HCT116 (cell line): ENCODE results near the gene RC3H1. TPM values are rescaled to one million over a fixed set of nuclear protein-coding genes. Genes with fewer than 3 reads are reported as not detected.

Experiments
- ATAC-seq: fragments of 200-7000 bp; cut with Tn5 transposase; 2 replicates; pipeline ENCODE4 v1.9.1; 2020; ENCODE audit warnings: mild to moderate bottlenecking, moderate library complexity
- BruUV-seq: library from RNA; stranded (reverse); fragments of 400-500 nt; replicated peaks from 2 replicates; lab custom pipeline; 2021; lab: Mats Ljungman, UMichigan
- CTCF ChIA-PET: fragments of 300-600 bp; sonication (Branson Sonifier 250); formaldehyde crosslinking; loops from one replicate; lab custom pipeline; 2021; ENCODE audit warnings: antibody characterized with exemption; lab: Charles Lee
- POLR2A ChIA-PET: fragments of 300-600, 350-600 bp; sonication (Branson Sonifier 250); formaldehyde crosslinking; loops from one replicate; lab custom pipeline; 2021; ENCODE audit warnings: antibody characterized with exemption; lab: Charles Lee
- RAD21 ChIA-PET, 2 experiments: fragments of 300-600 bp; sonication (Branson Sonifier 250); formaldehyde crosslinking; loops; one replicate each; lab custom pipeline; 2023; ENCODE audit warnings: low total read pairs in 2 of 2; ENCODE audit not compliant: uncharacterized antibody in 2 of 2, unreplicated experiment in 2 of 2, low non-redundant PET in 1 of 2; lab: Charles Lee
- DNase-seq: peaks from one replicate; pipeline ENCODE4 v3.0.0-alpha.2; 2010; ENCODE audit warnings: low read depth, low spot score
- H2AFZ ChIP-seq: fragments of 200-600 bp; shearing (Covaris generic), sonication (generic); 2 replicates; pipeline ENCODE4 v1.6.1; 2017; ENCODE audit warnings: low read depth, mixed run types, mixed read lengths, antibody characterized with exemption, low read length; ENCODE audit not compliant: poor library complexity, severe bottlenecking
- H3K27ac ChIP-seq: 2 replicates; pipeline ENCODE4 v1.5.1; 2012; ENCODE audit warnings: low read depth, low read length
- H3K27me3 ChIP-seq: fragments of 200-600 bp; sonication (generic); 2 replicates; pipeline ENCODE4 v1.6.1; 2016; ENCODE audit warnings: mixed run types, low read length, mixed read lengths; ENCODE audit not compliant: insufficient read depth
- H3K36me3 ChIP-seq, 2 experiments: fragments of 200-500 bp in 1 of 2; fragments of 200-600 bp in 1 of 2; sonication (Bioruptor generic) in 1 of 2; sonication (generic) in 1 of 2; 2 replicates each; pipeline versions ENCODE4 v1.5.1 to v1.6.1; 2014 to 2016; ENCODE audit warnings: low read length in 2 of 2, inconsistent platforms in 1 of 2, mixed read lengths in 1 of 2, mixed run types in 1 of 2; ENCODE audit not compliant: insufficient read depth in 2 of 2, control insufficient read depth in 1 of 2
- H3K4me1 ChIP-seq, 2 experiments: fragments of 200-600 bp in 1 of 2; sonication (generic) in 1 of 2; 2 replicates each; pipeline versions ENCODE4 v1.5.1 to v1.6.1; 2012 to 2017; ENCODE audit warnings: low read length in 2 of 2, inconsistent platforms in 1 of 2, mild to moderate bottlenecking in 1 of 2, mixed read lengths in 1 of 2, mixed run types in 1 of 2, moderate library complexity in 1 of 2; ENCODE audit not compliant: insufficient read depth in 2 of 2, control insufficient read depth in 1 of 2
- H3K4me2 ChIP-seq: fragments of 200-600 bp; sonication (generic); 2 replicates; pipeline ENCODE4 v1.6.1; 2017; ENCODE audit warnings: mixed run types, low read length, mixed read lengths
- H3K4me3 ChIP-seq, 2 experiments: fragments of 200-600 bp in 1 of 2; sonication (generic) in 1 of 2; replicated peaks in 1 of 2; 2 replicates each; pipeline ENCODE4 v1.5.1; 2011 to 2016; ENCODE audit warnings: low read length in 2 of 2, control low read depth in 1 of 2, low read depth in 1 of 2, mild to moderate bottlenecking in 1 of 2, mixed read lengths in 1 of 2, mixed run types in 1 of 2
- H3K79me2 ChIP-seq: fragments of 200-600 bp; sonication (generic); 2 replicates; pipeline ENCODE4 v1.6.1; 2017; ENCODE audit warnings: mild to moderate bottlenecking, mixed run types, low read length, moderate library complexity, mixed read lengths; ENCODE audit not compliant: insufficient read depth
- H3K9ac ChIP-seq: fragments of 200-600 bp; sonication (generic); 2 replicates; pipeline ENCODE4 v1.6.1; 2016; ENCODE audit warnings: low read length, mixed read lengths
- H3K9me2 ChIP-seq: fragments of 200-600 bp; sonication (generic), shearing (Covaris generic); 2 replicates; pipeline ENCODE4 v1.6.1; 2017; ENCODE audit warnings: mixed run types, mild to moderate bottlenecking, moderate library complexity; ENCODE audit not compliant: insufficient read depth
- H3K9me3 ChIP-seq, 2 experiments: fragments of 200-500 bp in 1 of 2; fragments of 200-600 bp in 1 of 2; sonication (Bioruptor generic) in 1 of 2; sonication (generic) in 1 of 2; 2 replicates each; pipeline ENCODE4 v1.6.1; 2014 to 2017; ENCODE audit warnings: low read length in 2 of 2, mixed read lengths in 2 of 2, inconsistent platforms in 1 of 2, low read depth in 1 of 2, mild to moderate bottlenecking in 1 of 2, mixed run types in 1 of 2, moderate library complexity in 1 of 2; ENCODE audit not compliant: control insufficient read depth in 1 of 2, insufficient read depth in 1 of 2
- H4K20me1 ChIP-seq: fragments of 200-600 bp; sonication (generic), shearing (Covaris generic); 2 replicates; pipeline ENCODE4 v1.6.1; 2017; ENCODE audit warnings: mixed run types, mild to moderate bottlenecking, moderate library complexity; ENCODE audit not compliant: insufficient read depth
- ELF1 ChIP-seq: IDR thresholded peaks from 2 replicates; pipeline ENCODE4 v1.6.1; 2012; ENCODE audit warnings: low read depth, borderline replicate concordance
- EZH2 ChIP-seq: fragments of 200-600 bp; sonication (generic); IDR thresholded peaks from 2 replicates; pipeline ENCODE4 v1.6.1; 2017; ENCODE audit warnings: antibody characterized with exemption, mixed run types
- FOSL1 ChIP-seq: IDR thresholded peaks from 2 replicates; pipeline ENCODE4 v1.6.1; 2012; ENCODE audit warnings: low read depth
- POLR2AphosphoS5 ChIP-seq: IDR thresholded peaks from 2 replicates; pipeline ENCODE4 v1.6.1; 2011; ENCODE audit warnings: mild to moderate bottlenecking, low read depth, low read length, moderate library complexity
- SRF ChIP-seq: IDR thresholded peaks from 2 replicates; pipeline ENCODE4 v1.6.1; 2012; ENCODE audit warnings: low read depth
- TCF7L2 ChIP-seq: IDR thresholded peaks from 2 replicates; pipeline ENCODE4 v1.7.0; 2011; ENCODE audit warnings: borderline replicate concordance, inconsistent platforms; ENCODE audit not compliant: insufficient read depth, insufficient read length; ENCODE audit errors: extremely low read depth
- YY1 ChIP-seq: IDR thresholded peaks from 2 replicates; pipeline ENCODE4 v1.6.1; 2011; ENCODE audit warnings: low read length, low read depth, moderate library complexity, mild to moderate bottlenecking; ENCODE audit not compliant: insufficient replicate concordance; ENCODE audit errors: extremely low read depth
- ZFX ChIP-seq: fragments of 450-650 bp; IDR thresholded peaks from 2 replicates; pipeline ENCODE4 v1.6.1; 2017
- ZNF274 ChIP-seq: fragments of 200-500 bp; sonication (Bioruptor generic); IDR thresholded peaks from 2 replicates; pipeline ENCODE4 v1.6.1; 2014; ENCODE audit warnings: mild to moderate bottlenecking, low read depth, low read length, inconsistent platforms
- intact Hi-C: fragments of 100-400 bp; cut with micrococcal nuclease; formaldehyde crosslinking; loops from 2 replicates; pipeline ENCODE4 v1.10.0; 2022
- total RNA-seq: library from RNA; stranded (reverse); gene quantifications from one replicate; pipeline ENCODE4 v1.2.1, GENCODE V29; 2021; ENCODE audit not compliant: unreplicated experiment
- TF ChIP-seq, protein P1 (sequence below), 3 experiments: fragments of 200-600 bp in 1 of 3; sonication (generic) in 1 of 3; IDR thresholded peaks in 2 of 3; conservative IDR thresholded peaks in 1 of 3; 2 replicates each; pipeline ENCODE4 v1.5.1; 2012 to 2017; ENCODE audit warnings: low read depth in 2 of 3, low read length in 2 of 3, antibody characterized with exemption in 1 of 3, borderline replicate concordance in 1 of 3, control low read depth in 1 of 3, mild to moderate bottlenecking in 1 of 3, mixed read lengths in 1 of 3, mixed run types in 1 of 3, moderate library complexity in 1 of 3; ENCODE audit not compliant: insufficient read depth in 1 of 3
- TF ChIP-seq, protein P2 (sequence below): IDR thresholded peaks from 2 replicates; pipeline ENCODE4 v1.6.1; 2012

RC3H1 gene
- total RNA-seq, 1 experiment from 2014 or later: 23.6 TPM

DNA sequence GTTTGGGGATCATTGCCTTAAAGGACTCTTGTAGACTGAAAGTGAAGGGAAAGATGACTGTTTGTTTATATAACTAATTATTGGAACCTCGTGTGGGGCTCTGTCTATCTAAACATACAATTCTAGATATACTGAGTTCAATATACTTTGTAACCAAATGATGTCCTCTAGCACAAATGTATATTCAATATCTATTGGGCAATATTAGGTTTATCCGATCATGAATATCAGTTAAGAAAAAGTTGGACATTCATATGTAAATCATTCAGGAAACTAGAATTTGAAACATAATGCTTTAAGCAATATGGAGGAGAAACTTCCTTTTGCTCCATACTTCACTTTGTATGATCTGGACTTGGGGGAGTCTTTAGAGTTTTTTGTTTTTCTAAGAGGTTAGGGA, 8.9 kb upstream of the RC3H1 start (continued):
- TF ChIP-seq ZNF274: no peak
- TF ChIP-seq YY1: no peak
- no peak for TF ChIP-seq EZH2
- no peak for TF ChIP-seq ZFX
- no peak for TF ChIP-seq FOSL1
- TF ChIP-seq POLR2AphosphoS5: no peak
- TF ChIP-seq SRF: no peak
- TF ChIP-seq TCF7L2: no peak
- TF ChIP-seq, protein P1, sequence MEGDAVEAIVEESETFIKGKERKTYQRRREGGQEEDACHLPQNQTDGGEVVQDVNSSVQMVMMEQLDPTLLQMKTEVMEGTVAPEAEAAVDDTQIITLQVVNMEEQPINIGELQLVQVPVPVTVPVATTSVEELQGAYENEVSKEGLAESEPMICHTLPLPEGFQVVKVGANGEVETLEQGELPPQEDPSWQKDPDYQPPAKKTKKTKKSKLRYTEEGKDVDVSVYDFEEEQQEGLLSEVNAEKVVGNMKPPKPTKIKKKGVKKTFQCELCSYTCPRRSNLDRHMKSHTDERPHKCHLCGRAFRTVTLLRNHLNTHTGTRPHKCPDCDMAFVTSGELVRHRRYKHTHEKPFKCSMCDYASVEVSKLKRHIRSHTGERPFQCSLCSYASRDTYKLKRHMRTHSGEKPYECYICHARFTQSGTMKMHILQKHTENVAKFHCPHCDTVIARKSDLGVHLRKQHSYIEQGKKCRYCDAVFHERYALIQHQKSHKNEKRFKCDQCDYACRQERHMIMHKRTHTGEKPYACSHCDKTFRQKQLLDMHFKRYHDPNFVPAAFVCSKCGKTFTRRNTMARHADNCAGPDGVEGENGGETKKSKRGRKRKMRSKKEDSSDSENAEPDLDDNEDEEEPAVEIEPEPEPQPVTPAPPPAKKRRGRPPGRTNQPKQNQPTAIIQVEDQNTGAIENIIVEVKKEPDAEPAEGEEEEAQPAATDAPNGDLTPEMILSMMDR (IDR thresholded peaks at IDR 0.05 in 2 of 3, conservative IDR thresholded peaks at IDR 0.05 in 1 of 3; ENCODE audit: borderline replicate concordance in 1 of 3, insufficient read depth in 1 of 3, low read depth in 2 of 3, low read length in 2 of 3): no peak

DNA sequence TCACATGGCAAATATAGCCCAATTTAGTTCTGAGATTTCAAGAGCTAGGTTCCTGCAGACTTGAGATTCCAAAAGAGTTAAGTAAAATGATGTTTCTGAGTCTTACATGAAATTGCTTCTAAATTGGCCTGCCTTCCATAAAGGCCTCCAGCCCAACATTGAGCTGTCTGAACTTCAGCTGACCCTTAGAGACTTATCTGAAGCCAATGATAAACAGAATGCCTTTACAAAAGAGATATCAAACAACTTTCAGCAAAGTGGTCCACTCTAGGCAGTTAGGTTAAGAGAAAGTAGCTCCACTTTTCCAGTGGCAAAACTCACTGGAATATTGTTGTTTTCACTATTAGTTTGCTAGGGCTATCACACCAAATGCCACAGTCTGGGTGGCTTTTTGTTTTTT, 6.3 kb upstream of the RC3H1 start:
- no TSS peak for BruUV-seq
- Histone ChIP-seq H3K27ac (no peak overlapping the region), H3K9ac (no peak overlapping the region), H3K36me3 (no peaks in the 10 kb centered on the region), H3K79me2 (no peaks in the 10 kb centered on the region), H3K9me3 (no peaks in the 10 kb centered on the region), H3K4me3 (no peak overlapping the region), H3K27me3 (no peaks in the 10 kb centered on the region), H3K9me2 (no peaks in the 10 kb centered on the region), H3K4me1 (peaks cover 4 to 8% of the 10 kb centered on the region in 2 experiments), H3K4me2 (no peak overlapping the region), H2AFZ (no peak overlapping the region), H4K20me1 (no peaks in the 10 kb centered on the region)
- intact Hi-C loops: no loop called here
- CTCF ChIA-PET: no interaction called here
- no peak for DNase-seq
- POLR2A ChIA-PET: no interaction called here
- TF ChIP-seq SRF (no peak), FOSL1 (no peak), TCF7L2 (no peak), ELF1 (no peak), ZFX (no peak), POLR2AphosphoS5 (no peak), YY1 (no peak)
- TF ChIP-seq, protein P2, sequence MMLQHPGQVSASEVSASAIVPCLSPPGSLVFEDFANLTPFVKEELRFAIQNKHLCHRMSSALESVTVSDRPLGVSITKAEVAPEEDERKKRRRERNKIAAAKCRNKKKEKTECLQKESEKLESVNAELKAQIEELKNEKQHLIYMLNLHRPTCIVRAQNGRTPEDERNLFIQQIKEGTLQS: no peak
- RAD21 ChIA-PET: no interaction called here
- ATAC-seq: no peak
